Kidney epithelial cell (primary cell): ENCODE results near the gene LUC7L3. TPM values are rescaled to one million over a fixed set of nuclear protein-coding genes. Genes with fewer than 3 reads are reported as not detected.

Source experiments
- DNase-seq: peaks from one replicate; pipeline ENCODE4 v3.0.0-alpha.2; 2010; ENCODE audit warnings: low read depth
- H3K27me3 ChIP-seq: 2 replicates; pipeline ENCODE4 v1.6.0; 2011; ENCODE audit warnings: low read length; ENCODE audit not compliant: control insufficient read depth, insufficient read depth
- H3K36me3 ChIP-seq: 2 replicates; pipeline ENCODE4 v1.5.1; 2011; ENCODE audit warnings: low read length; ENCODE audit not compliant: control insufficient read depth, insufficient read depth
- H3K4me3 ChIP-seq: 2 replicates; pipeline ENCODE4 v1.5.1; 2011; ENCODE audit warnings: low read depth, mild to moderate bottlenecking, control low read depth, low read length
- total RNA-seq: library from RNA; depleted of rRNA; stranded (reverse); fragments of >200 nt; gene quantifications from 2 replicates; pipeline ENCODE4 v1.2.3, GENCODE V29; 2015
- TF ChIP-seq, protein P1 (sequence below): IDR thresholded peaks from 2 replicates; pipeline ENCODE4 v1.5.1; 2011; ENCODE audit warnings: mild to moderate bottlenecking, moderate library complexity, low read length, control low read depth, inconsistent platforms; ENCODE audit not compliant: insufficient read depth, poor library complexity, severe bottlenecking

LUC7L3 gene
- total RNA-seq, 1 donor from 2014 or later: 31.5 TPM

DNA sequence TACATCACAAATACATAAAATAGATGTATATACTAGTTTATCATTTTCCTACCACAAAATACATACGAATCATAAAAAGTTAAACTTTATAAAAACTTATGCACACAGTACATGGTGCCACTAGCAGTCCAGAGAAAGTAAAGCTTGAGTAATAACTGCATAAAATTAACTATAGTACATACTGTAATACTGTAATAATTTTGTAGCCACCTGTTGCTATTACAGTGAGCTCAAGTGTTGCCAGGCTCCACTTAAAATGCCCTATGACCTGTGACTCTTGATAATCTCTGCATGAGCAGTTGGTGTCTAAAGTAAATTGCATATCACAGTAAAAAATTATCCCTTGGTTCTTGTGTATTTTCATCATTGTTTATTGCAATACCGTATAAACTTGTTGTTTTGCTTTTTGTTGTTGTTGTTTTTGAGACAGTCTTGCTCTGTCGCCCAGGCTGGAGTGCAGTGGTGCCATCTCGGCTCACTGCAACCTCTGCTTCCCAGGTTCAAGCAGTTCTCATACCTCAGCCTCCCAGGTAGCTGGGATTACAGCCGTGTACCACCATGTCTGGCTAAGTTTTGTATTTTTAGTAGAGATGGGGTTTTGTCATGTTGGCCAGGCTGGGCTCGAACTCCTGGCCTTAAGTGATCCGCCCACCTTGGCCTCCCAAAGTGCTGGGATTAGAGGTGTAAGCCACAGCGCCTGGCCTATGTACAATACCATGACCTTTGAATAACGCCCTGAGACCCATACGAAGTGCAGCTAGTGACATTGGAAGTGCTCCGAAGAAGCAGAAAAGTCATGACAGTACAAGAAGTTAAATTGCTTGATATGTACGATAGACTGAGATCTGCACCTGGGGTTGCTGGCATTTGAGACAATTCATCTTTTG, 6.6 kb downstream of the LUC7L3 start:
- no peaks in the 10 kb centered on the region for H3K27me3 ChIP-seq
- no peak for DNase-seq
- H3K4me3 ChIP-seq: no peak overlapping the region
- TF ChIP-seq, protein P1, sequence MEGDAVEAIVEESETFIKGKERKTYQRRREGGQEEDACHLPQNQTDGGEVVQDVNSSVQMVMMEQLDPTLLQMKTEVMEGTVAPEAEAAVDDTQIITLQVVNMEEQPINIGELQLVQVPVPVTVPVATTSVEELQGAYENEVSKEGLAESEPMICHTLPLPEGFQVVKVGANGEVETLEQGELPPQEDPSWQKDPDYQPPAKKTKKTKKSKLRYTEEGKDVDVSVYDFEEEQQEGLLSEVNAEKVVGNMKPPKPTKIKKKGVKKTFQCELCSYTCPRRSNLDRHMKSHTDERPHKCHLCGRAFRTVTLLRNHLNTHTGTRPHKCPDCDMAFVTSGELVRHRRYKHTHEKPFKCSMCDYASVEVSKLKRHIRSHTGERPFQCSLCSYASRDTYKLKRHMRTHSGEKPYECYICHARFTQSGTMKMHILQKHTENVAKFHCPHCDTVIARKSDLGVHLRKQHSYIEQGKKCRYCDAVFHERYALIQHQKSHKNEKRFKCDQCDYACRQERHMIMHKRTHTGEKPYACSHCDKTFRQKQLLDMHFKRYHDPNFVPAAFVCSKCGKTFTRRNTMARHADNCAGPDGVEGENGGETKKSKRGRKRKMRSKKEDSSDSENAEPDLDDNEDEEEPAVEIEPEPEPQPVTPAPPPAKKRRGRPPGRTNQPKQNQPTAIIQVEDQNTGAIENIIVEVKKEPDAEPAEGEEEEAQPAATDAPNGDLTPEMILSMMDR: no peak
- H3K36me3 ChIP-seq: no peaks in the 10 kb centered on the region

DNA sequence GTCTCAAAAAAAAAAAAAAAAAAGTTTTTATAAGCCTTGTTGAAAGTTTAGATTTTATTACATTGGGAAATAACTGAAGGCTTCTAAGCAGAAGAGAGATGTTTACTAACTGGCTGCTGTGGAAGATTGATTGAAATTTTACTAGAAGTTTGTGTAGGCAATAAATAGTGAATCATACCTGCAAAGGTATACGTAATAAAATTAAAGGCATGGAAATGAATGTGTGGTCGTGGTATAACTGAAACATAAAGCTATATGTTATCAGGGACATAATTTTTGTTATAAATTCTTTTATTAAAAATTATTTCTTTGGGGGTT, 8.7 kb downstream of the LUC7L3 start:
- H3K36me3 ChIP-seq: no peaks in the 10 kb centered on the region
- TF ChIP-seq, protein P1: no peak

DNA sequence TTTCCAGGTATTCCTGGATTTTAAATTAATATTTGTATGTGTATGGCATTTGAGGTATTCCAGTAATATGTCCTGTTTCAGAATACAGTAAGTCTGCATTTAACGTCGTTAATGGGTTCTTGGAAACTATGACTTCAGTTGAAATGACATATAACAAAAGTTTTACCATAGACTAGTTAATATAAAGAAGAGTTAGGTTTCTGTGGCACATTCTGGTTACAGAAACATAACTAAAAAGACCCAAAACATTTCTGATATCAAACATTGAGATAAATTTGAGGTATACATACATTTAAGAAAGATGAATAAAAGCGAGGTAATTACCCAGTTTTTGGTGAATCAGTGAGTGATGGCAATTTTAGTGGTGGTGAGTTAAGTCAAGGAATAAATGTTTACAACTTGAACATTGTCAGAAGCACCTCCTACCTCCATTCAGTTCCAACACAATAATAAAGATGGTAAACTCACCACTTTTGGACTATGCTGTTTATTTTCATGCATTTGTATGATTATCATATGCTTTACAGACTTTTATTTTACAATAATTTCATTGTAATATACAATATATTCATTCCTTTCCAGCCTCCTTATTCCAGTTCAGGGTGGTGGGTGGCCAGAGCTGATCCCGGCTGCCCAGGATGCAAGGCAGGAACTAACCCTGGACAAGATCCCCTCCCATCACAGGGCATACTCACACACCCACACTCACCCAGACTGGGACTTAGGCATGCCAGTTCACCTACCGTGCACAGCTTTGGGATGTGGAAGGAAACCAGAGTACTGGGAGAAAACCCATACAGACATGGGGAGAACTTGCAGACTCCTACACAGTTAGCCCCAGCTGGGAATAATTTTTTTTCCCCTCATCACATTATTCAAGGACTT, 9.7 kb downstream of the LUC7L3 start:
- no peak for DNase-seq
- Histone ChIP-seq H3K36me3 (no peaks in the 10 kb centered on the region), H3K27me3 (no peaks in the 10 kb centered on the region), H3K4me3 (no peak overlapping the region)
- TF ChIP-seq, protein P1: no peak

More for the DNA sequence above, 8.7 kb downstream of the LUC7L3 start:
- DNase-seq: no peak
- no peak overlapping the region for H3K4me3 ChIP-seq
- H3K27me3 ChIP-seq: no peaks in the 10 kb centered on the region

DNA sequence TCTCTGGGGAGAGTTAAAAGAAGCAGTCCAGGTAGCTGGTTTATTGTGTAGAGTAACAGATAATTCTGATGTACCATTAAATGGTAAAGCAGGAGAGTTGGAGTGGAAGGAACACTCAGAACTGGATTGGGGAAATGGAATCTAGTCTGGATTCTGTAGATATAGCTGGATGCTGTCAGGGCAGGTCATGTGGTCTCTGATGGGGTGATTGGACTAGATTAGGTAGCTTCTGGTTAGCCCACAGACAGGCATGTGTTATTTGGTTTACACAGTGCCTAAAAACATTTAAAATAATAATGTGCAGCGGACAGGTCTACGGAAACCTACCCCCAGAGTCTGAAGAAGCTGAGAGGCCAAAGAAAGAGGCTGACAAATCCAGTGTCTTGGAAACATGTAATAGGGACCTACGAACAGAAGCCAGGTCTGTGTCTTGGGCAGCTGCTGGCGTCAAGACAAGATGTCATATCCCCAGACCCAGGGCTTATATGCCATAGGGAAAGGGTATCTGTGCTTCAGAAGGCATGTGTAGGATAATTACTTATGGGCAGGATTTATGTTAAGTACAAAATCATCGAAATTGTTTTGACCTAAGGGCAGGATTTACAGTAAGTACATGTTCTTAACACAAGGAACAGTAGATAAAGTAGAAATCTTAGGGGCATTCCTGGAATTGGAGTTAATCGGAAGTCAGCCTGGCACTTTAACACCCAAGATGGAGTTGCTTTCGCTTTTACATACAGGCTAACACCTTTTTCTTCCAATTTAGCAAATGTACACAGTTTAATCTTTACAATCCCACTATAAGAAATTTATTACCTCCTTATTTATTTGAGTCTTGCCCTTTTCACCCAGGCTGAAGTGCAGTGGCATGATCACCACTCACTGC, 12.4 kb downstream of the LUC7L3 start:
- Histone ChIP-seq H3K36me3 (no peaks in the 10 kb centered on the region), H3K4me3 (no peak overlapping the region)
- TF ChIP-seq, protein P1: no peak

DNA sequence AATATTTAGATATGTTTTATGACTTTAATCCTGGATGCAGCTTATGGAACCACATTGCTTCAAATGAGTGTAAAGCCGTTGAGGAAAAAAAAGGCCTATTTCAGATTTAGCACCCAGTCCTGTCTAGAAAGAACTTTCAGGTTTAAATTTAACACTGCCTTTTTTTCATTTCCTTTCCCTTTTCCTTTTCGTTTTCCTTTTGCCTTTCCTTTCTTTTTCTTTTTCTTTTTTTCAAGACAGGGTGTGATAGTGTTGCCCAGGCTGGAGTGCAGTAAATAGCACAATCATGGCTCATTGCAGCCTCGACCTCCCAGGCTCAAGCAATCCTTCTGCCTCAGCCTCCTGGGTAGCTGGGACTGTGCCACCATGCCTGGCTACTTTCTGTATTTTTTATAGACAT, 15.9 kb downstream of the LUC7L3 start:
- no peak for DNase-seq
- Histone ChIP-seq H3K4me3 (no peak overlapping the region), H3K36me3 (no peaks in the 10 kb centered on the region), H3K27me3 (no peaks in the 10 kb centered on the region)
- TF ChIP-seq, protein P1: no peak

More for the DNA sequence above, 12.4 kb downstream of the LUC7L3 start:
- DNase-seq: no peak
- no peaks in the 10 kb centered on the region for H3K27me3 ChIP-seq
